Kidney glomerular epithelial cell (primary cell): ENCODE data around the gene RNF13.
"Not testable (repeated sequence)": the region's sequence is repeated elsewhere in the genome, so short reads cannot be mapped to it uniquely, and the experiment has no call there.

Source experiments
- DNase-seq: peaks from one replicate; lab custom pipeline; 2025; lab: John Stamatoyannopoulos, UW

RNF13 gene

DNA sequence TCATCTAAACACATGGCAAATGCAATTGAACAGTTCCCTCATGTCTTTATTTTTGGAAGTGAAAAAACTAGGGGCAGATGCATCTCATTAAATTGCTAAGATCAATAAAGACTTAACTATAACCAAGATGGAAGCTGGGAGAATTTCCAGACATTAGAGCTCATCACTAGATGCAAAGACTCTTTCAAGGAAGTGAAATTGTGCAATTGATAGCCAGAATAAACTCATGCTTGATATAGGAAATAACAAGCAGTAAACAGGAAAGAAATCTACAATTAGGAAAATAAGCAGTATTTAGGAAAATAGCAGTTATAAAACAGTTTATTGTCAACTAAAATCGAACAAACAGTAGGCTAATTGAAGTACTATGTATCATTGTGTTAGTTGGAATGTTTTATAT is 11.8 kb upstream of the RNF13 start:
- DNase-seq, result no peak

DNA sequence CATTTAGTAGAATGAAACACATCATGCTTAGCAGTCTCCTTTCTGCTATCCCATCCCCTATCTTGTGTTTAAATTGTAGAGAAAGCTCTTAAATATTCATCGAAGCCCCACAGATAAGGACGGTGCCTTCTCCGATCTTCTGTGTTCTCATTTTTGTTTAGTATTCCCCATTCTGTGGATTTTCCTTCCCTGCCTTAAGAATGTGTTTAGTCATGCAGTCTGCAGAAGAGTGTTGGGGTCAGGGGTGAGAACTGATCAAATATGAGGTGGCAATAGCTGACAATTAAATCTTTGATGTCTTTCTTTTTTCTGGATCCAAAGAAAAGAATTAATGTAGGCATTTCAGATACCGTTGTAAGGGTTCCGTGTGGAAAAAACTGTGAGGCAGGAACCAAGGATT is 11.4 kb upstream of the RNF13 start:
- no peak for DNase-seq

DNA sequence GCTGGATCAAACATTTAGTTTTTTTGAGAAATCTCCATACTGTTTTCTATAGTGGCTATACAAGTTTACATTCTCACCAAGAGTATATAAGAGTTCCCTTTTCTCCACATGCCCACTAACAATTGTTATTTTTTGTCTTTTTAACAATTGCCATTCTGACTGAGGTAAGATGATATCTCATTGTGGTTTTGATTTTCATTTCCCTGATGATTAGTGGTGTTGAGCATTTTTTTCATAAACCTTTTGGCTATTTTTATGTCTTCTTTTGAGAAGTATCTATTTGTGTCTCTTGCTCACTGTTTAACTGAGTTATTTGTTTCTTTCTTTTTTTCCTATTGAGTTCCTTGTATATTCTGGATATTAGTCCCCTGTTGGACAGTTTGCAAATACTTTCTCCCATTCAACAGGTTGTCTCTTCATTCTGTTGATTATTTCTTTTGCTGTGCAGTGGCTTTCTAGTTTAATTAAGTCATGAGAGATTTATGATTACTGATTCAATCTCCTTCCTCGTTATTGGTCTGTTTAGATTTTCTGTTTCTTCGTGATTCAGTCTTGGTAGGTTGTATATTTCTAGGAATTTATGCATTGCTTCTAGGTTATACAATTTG is 6.7 kb upstream of the RNF13 start:
- DNase-seq, result no peak

DNA sequence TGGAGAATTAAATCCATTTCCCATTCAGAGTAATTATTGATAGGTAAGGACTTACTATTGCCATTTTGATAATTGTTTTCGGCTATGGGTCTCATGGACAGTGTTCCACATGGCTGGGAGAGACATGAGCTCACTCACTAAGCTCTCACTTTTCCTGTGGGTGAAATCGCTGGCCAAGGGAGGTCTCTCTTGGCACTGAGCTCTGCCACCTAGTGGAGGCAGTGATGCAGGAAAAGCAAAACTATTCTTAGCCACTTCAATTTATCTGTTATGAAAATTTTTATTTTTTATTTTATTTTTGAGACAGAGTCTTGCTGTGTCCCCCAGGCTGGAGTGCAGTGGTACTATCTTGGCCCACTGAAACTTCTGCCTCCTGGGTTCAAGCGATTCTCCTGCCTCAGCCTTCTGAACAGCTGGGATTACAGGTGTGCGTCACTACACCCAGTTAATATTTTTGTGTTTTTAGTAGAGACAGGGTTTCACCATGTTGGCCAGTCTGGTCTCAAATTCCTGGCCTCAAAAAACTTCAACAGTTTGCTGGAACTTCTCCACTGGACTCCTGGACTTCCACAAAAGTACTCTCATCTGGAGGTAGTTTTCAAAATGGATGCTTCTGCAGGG is 4.7 kb upstream of the RNF13 start:
- peak; percentile 81 for DNase-seq

DNA sequence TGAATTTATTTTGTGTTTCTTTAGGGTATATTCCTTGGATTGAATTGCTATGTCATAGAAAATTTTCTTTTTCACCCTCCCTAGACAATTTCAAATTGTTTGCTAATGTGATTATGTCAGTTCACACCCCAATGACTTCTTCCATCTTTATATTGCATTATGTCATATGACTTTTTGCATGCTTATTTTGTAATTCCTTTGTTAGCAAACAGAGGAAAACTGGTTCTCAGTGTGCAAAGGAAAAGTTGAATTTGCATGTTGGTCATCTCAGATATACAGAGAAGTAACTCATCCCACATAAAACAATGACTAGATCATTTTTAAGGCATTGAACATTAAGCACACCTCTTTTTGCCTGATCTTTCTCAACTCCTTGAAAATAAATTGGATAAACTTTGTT is 3.3 kb upstream of the RNF13 start:
- no peak for DNase-seq

DNA sequence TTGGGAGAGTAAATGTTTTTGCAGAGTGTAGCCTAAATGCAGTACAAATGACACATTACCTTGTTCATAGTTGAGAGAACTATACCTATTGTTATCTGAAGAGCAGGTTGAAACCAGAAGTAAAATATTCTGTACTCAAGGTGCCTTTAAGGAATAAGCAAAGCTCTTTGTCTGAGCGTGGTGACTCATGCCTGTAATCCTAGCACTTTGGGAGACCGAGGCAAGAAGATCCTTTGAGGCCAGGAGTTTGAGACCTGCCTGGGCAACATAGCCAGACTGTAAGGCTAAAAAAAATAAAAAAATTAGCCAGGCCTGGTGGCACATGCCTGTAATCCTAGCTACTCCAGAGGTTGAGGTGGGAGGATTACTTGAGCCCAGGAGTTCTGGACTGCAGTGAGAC is 2.2 kb upstream of the RNF13 start:
- DNase-seq, result no peak

DNA sequence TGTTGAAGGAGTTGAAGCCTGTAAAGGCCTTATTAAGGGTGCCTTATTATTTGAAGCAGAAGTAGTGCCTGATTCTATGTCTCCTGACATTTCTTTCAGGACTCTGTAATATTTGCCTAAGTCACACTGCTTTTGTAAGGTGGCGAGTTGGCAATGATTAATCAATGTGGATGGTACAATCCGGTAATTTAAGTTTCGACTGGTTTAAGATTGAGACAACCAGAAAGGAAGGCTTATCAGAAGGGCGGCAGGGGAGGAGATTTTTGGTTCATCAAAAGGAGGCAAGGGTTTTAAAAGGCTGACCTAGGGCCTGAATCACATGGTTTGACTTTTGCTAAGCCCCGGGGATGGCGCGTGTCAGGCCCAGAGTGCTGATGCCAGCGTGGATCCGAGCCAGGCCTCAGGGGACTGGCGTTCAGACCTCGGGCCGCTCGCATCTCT is 830 bp upstream of the RNF13 start:
- no peak for DNase-seq

DNA sequence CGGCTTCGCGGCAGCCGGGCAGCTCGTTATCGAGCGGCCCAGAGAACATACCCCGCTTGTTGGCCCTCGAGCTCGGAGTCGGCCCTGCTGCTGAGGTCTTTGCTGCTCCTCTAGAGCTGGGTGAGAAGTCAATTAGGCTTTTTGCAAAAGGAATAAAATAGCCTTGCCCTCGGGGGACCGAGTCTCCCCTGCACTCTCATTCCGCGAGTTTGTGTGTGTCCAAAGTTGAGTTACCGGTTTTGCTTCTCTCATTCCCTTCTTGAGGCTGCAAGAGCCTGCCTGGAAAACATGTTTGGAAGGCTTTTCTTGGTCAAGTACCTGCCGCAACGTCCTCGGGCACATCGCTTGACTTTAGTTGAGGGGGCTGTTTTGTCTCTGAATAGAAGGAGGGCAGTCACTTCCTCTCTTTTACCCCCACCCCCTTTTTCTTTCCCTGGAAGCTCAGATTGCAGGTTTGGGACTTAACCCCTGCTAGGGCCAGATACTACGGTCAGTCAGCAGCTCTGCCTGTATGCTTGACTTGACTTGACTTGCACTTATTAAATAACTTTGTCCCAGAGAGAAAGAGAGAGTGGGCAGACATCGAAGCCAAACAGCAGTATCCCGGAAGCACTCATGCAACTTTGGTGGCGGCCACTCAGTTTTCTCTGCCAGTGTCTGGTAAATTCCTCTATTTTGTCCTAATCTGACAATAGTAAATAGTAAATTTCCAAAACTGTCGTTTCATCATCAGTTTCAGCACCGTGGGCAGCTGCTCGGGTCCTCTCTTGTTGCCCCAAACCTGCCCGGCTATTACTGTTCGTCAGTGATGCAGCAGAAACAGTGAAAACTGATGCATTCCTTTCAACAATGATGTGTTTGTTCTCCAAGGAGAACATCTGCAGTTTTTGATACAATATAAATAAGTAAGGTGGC is 609 bp downstream of the RNF13 start:
- DNase-seq, result peak; percentile 50

DNA sequence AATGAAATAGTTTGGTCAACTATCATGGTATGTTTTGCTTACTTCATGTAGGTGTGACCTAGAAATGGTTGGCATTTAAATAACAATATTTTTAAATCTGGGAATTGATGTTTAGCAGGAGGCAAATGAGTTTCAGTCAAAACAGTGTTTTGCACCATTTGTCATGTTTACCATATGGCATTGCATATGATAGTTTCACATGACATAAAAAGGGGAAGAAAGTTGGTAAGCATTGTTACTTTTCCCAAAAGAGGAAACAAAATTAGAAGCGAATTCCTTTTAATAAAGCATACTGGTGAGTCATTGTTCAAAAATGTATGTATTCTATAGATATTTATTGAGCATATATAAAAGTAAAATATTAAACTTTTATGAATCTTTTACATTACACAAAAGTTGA is 2.3 kb downstream of the RNF13 start:
- DNase-seq, result no peak

DNA sequence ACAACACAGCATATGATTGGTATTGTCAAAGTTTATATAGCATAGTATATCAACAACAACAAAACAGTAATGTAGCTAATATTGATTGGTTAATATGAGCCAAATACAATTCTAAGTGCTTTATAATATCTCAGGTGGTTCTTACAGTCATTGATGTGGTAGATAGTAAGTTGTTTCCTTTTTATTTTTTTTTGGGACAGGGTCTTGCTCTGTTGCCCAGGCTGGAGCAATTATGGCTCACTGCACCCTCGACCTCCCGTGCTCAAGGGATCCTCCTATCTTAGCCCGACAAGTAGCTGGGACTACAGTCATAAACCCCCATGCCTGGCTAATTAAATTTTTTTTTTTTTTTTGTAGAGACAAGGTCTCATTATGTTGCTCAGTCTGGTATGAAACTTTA is 2.7 kb downstream of the RNF13 start:
- DNase-seq, result no peak

DNA sequence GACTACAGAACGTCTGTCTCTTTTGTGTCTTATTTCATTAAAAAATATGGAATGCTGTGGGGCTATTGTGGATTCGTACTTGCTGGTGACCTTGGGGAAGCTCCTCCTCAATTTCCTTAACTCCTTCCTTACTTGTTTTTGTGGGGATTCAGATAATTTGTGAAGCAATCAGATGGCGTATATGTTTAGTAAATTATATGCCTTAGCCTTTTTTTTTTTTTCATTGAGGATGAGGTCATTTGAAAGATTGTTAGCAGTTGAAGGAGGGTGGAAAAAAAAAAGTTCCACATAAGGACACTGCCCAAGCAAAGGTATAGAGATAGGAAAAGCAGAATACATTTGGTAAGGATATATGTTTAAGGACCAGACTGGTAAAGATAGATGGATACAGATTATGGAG is 3.3 kb downstream of the RNF13 start:
- no peak for DNase-seq

DNA sequence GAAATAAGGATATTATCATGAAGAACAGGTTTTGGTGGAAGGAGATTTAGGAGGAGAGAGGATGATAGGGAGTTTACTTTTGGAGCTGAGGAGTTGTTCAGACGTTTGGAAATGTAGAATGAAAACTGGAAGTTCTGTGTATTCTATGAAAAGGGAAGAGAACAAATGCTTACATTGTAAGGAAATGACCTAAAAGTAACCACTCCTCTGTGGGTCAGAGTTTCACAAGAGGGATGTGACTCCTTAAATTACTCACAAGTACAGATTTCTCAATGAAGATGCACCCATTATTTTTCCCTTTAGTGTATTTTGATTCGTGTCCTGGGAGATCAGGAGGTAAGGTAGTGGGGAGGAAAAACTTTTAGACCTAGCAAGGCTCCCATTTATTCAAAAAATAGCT is 4.0 kb downstream of the RNF13 start:
- DNase-seq, result no peak

DNA sequence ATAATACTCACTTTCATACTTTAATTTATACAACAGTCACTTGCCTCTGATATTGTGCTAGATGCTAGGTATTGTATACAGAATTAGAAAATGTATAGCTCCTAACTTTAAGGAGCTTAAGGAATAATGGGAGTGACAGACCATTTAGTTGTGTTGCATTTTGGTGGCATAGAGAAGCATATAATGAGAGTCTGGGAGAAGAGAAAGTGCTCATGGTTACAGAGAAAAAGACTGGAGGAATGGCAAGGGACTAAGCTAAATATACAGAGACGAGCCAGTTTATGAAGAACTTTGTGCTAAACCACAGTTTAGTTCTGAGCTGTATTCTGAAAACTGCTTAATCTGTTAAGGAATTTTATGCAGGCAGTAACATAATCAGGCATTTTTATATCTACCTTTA is 6.4 kb downstream of the RNF13 start:
- DNase-seq, result no peak

DNA sequence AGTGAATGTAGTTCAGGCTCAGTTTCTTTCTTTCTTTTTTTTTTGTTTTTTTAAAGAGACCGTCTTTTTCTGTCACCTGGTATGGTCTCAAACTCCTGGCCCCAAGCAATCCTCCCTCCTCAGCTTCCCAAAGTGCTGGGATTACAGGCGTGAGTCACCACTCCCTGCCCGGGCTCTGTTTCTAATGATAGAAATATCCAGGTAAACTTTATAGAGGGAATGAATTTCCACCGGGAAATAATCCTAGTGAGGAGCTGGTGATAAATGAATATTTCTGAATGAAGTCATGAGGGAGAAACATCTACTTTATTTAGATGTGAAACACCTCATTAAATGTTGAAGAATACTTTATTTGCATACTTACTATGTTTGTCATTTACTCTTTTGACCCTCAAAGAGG is 7.2 kb downstream of the RNF13 start:
- DNase-seq, result no peak

DNA sequence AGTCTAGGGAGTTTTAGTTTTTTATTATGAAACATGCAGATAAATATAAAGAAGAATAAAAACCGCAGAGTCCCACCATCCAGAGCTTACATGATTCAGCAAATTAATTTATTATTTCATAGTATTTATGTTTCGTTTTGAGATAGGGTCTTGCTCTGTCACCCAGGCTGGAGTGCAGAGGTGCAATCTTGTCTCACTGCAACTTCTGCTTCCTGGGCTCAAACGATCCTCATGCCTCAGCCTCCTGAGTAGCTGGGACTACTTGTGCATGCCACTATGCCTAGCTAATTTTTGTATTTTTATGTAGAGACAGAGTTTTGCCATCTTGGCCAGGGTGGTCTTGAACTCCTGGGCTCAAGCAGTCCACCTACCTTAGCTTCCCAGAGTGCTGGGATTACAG is 13.6 kb downstream of the RNF13 start:
- no peak for DNase-seq

DNA sequence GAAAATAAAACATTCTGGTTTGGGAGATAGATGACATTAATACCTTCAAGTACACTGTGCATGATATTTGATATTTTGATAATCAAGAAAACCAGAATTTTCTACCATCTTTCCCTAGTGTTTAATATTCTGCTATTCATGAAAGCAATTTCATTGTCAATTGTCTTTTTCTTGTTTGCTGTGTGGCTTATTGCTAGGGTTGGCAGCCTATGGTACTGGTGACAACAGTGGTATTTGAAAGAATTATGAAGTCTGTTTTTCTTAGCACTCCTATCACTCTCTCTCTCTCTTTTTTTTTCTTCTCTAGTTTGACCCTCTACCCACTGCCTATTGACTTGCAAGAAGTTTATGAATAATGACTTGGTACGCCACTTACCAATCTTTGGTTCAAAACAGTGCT is 15.4 kb downstream of the RNF13 start:
- DNase-seq, result no peak

DNA sequence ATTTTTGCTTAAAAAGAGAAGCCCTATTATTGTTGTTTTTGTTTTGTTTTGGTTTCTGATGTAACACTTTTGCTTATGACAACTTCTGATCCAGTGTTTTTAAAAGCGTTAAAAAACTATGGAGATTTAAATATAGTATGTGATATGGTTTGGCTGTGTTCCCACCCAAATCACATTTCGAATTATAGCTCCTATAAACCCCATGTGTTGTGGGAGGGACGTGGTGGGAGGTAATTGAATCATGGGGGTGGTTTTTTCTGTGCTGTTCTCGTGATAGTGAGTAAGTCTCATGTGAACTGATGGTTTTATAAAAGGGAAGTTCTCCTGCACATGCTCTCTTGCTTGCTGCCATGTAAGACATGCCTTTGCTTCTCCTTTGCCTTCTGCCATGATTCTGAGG is 16.6 kb downstream of the RNF13 start:
- not testable (repeated sequence) for DNase-seq

DNA sequence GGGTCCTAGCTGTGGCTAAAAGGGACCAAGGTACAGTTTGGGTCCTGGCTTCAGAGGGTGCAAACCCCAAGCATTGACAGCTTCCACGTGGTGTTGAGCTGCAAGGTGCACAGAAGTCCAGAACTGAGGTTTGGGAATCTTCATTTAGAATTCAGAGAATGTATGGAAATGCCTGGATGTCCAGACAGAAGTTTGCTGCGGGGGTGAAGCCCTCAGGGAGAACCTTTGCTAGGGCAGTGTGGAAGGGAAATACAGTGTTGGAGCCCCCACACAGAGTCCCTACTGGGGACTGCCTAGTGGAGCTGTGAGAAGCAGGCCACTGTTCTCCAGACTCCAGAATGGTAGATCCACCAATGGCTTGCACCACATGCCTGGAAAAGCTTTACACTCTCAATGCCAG is 17.9 kb downstream of the RNF13 start:
- DNase-seq, result no peak

DNA sequence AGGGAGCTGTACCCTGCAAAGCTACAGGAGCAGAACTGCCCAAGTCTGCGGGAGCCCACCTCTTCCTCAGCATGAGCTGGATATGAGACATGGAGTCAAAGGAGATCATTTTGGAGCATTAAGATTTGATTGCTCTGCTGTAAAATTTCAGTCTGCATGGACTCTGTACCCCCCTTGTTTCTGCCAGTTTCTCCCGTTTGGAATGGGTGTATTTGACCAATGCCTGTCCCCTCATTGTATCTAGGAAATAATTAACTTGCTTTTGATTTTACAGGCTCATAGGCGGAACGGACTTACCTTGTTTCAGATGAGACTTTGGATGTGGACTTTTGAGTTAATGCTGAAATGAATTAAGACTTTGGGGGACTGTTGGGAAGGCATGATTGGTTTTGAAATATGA is 18.3 kb downstream of the RNF13 start:
- no peak for DNase-seq

DNA sequence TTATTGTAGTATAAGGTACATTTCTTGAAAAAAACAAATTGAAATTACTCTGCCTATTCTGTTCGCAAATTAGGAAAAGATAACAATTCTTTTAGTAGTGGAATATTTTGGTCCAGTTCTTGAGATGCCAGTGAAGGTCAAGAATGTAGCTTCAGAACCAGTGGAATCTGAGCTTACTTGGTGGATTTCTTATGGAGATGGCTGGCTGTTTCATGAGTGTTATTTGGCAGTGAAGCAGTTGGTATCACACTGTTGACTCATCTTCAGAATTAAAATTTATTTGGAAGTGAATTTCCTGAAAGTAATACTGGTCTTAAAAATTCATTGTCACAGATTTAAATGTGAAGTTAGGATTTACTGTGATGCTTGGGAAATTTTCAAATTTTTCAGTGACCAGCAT is 19.1 kb downstream of the RNF13 start:
- no peak for DNase-seq

DNA sequence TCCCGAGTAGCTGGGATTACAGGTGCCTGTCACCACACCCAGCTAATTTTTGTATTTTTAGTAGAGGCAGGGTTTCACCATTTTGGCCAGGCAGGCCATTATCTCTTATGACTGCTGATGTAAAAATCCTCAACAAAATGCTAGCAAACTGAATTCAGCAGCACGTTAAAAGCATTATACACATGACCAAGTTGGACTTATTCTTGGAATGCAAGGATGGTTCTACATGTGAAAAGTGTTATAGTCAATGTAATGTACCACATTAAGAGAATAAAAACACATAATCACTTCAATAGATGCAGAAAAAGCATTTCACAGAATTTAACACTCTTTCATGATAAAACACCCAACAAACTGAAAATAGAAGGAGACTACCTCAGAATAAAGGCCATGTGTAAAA is 20.2 kb downstream of the RNF13 start:
- no peak for DNase-seq

DNA sequence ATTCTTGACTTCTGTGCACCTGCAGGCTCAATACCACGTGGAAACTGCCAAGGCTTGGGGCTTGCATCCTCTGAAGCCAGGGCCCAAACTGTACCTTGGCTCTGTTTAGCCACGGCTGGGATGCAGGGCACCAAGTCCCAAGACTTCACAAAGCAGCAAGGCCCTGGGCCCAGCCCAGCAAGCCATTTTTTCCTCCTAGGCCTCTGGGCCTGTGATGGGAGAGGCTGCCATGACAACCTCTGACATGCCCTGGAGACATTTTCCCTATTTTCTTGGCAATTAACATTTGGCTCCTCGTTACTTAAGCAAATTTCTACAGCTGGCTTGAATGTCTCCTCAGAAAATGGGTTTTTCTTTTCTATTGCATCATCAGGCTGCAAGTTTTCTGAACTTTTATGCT is 25.5 kb downstream of the RNF13 start:
- DNase-seq, result not testable (repeated sequence)

DNA sequence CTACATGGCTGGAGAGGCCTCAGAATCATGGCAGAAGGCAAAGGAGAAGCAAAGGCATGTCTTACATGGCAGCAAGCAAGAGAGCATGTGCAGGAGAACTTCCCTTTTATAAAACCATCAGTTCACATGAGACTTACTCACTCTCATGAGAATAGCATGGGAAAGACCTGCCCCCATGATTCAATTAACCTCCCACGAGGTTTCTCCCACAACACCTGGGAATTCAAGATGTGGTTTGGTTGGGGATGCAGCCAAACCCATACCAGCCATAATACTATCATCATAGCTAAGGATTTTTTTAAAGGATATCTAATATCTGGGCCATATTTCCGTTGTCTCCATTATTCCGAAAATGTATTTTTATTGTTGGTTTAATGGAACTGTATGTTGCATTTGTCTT is 26.5 kb downstream of the RNF13 start:
- not testable (repeated sequence) for DNase-seq
